ENCODE measurements around the gene SUPT7L.

The SUPT7L gene, protein sequence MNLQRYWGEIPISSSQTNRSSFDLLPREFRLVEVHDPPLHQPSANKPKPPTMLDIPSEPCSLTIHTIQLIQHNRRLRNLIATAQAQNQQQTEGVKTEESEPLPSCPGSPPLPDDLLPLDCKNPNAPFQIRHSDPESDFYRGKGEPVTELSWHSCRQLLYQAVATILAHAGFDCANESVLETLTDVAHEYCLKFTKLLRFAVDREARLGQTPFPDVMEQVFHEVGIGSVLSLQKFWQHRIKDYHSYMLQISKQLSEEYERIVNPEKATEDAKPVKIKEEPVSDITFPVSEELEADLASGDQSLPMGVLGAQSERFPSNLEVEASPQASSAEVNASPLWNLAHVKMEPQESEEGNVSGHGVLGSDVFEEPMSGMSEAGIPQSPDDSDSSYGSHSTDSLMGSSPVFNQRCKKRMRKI

DNA sequence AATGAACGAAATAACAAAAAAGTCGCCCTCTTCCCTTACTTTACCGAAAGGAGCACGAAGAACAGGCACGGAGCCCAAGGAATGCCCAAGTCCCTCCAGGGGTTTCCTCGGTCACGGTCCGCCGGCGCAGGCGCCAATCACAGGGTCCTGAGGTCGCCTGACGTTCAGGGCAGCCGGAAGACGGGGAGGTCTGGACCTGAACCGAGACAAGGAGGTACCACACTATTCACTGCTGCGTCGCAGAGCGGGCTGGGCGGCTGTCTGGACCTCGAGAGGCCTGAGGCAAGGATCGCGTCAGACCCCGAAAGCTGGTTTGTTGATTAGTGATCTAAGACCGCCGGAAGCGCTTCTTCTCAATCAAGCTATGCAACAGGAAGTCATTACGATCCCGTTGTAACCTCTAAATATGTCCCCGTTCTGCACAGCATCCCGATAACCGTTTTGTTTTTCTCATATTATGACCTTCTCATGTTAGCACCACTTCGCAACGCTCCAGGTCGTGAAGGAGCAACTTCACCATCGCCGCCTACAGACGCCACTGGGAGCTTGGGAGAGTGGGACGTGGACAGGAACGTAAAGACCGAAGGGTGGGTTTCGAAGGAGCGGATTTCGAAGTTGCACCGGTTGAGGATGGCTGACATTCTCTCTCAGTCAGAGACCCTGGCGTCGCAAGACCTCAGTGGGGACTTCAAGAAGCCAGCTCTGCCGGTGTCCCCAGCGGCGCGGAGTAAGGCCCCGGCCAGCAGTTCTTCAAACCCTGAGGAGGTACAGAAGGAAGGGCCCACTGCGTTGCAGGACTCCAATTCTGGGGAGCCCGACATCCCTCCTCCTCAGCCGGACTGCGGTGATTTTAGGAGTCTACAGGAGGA, at the start of gene SUPT7L, which contains the start of gene SLC4A1AP:
Gene SUPT7L (minus strand): TSS at position 330 of the 869 bp plus-strand sequence. CDS start 1,422 bp downstream, outside the sequence.
Gene SLC4A1AP (plus strand): TSS at position 605 of the 869 bp plus-strand sequence. CDS start 26 bp downstream, at position 631.
- peak; percentile 75 for DNase-seq (ENCODE audit: low spot score)

DNA sequence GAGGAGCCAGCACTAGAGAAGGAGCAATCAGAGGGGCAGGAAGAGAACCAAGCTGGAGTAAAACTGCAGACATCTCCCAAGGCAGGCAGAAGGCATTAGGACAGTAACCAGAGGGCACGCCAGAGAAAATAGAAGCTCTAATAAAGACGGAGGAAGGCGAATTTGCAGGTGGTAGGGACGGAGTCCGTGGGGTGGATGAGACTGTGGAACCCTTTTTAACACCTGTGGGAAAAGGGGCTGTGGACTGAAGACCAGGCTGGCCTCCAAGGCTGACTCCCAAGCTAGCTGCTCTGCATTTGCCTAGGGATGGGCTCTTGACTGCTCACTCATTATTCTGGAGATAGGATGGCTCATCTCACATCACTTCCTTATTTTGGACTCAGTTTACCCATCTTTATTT, 49.8 kb upstream of the SUPT7L start:
- DNase-seq (ENCODE audit: low spot score), result no peak

DNA sequence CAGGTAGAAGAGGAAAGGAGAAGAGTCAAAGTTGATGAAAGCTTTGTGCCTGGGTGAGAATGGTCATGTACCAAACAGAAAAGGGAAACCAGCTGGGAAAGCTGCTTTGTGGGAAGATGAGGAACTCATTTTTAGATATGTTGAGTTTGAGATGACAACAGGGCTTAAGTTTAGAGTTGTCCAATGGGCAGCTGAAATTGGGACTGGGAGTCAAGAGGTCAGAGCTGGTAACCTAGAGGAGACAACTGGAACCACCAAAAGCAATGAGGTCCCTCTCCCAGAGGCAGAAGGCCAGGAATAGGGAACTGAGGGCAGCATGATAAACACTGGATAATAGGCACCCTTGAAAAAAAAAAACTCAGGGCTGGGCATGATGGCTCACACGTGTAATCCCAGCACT, 49.1 kb upstream of the SUPT7L start:
- DNase-seq (ENCODE audit: low spot score), result no peak

DNA sequence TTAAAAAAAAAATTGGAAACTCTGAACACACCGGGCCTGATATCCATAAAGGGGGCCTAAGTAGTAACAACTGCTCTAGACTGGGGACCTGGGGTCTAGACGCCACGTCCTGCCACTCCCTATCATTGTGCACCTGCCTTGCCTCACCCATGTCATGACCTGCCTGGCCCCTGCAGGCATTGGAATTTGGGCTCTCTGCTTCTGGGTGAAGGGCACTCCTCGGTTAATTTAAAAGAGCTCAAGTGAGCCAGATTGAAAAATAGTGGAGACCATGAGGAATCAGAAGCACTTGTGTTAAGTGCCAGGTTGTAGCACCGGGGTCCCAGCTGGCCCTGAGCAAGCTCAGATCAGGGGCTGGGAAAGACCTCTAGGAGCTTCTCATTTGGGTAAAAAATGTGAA, 48.4 kb upstream of the SUPT7L start:
- DNase-seq (ENCODE audit: low spot score), result no peak

DNA sequence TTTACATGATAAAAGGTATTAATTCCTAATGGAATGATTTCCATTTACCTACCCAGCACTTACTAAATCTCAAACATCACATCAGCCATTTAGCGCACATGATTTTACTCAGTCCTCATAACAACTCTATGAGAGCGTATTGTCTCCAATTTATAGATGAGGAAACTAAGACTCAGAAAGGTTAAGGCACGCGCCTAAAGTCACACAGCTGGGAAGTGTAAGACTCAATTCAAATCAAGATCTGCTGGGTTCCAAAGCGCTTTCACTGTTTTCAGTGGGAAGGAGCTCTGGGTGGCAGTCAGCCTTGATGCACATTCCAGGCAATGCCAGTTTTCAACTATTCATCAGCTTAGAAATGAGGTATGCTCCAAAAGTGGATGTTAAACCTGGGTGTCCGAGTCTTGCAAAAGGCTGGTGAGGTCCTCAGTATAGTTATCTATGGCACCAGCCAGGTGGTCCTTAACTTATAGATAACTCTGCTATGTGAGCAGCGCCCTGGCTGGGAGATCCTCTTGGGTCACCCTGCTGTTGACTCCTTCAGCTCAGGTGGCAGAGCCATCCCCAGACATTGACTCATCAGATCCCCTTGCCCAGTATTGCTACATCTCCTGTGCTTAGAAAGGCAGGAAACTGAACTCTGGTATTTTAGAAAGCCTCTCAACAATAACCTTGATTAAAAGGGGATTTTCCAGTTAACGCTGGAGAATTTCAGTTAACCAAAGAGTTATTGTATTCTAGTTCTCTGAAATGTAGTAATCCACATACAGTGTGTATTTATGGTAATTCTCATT, 47.4 kb upstream of the SUPT7L start:
- no peak for DNase-seq (ENCODE audit: low spot score)

DNA sequence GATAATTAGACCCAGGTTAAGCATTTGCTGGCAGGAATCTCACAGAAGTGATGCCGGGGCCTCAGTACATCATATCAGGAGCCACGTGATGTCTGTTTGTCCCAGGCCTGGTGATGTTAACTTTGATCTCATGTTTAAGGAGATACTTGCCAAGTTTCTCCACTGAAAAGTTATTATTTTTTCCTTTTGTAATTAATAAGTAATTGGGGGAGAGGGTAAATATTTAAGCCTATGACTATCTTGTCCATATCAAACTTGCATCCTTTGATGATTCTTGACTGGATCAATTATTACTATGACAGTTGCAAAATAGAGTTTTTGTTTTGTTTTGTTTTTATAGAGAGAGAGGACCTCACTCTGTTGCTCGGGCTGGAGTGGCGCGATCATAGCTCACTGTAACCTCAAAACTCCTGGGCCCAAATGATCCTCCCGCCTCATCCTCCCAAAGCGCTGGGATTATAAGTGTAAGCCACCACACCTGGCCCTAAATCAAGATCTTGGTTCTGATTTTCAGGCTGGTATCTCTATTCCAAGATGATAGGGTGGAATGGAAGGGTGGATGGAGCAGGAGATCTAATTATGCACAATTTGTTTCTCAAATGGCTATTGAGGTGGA, 46.7 kb upstream of the SUPT7L start:
- no peak for DNase-seq (ENCODE audit: low spot score)

DNA sequence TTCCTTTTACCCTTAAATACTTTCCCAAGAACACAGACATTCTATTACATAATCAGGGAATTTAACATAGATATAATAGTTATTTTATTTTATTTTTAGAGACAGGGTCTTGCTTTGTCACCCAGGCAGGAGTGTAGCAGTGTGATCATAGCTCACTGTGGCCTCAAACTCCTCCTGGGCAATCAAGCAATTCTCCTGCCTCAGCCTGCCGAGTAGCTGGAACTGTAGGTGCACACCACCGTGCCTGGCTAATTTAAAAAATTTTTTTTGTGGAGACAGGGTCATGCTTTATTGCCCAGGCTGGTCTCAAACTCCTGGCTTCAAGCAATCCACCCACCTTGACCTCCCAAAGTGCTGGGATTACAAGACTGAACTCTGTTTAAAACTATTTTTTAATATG, 45.9 kb upstream of the SUPT7L start:
- no peak for DNase-seq (ENCODE audit: low spot score)

DNA sequence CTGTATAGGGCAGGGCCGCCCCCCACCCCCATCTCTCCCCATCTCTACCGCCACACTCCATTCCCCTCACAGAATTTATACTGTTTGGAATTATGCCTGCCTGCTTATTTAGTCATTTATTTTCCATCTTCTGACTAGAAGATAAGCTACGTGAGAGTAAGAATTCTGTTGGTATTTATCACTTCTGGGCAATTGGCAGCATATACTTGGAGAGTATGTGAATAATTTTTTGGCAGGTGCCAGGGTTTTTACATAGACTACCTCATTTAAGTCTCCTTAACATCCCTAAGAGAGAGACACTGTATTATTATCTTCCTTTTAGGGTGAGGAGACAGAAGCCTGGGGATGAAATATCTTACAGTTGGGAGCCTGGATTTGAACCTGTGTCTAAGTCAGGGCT, 45.3 kb upstream of the SUPT7L start:
- DNase-seq (ENCODE audit: low spot score), result no peak

DNA sequence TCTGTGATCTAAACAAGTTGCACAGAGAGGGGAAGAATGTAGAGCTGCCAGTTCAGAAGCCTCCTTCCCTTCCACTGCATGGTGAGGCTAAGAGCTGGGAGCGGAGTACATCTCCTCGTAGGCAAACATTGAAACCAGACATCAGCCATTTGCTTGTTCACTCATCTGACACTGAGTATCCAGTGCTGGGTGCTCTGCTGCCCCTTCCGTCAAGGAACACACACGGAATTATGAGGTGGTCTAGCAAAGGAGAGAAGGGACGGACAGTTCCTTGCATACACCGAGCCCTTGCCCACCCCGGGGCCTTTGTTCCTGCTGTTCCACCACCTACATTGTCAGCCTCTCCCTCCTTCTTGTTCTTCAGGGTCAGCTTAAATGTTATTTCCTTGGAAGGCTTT, 44.8 kb upstream of the SUPT7L start:
- DNase-seq (ENCODE audit: low spot score), result no peak

DNA sequence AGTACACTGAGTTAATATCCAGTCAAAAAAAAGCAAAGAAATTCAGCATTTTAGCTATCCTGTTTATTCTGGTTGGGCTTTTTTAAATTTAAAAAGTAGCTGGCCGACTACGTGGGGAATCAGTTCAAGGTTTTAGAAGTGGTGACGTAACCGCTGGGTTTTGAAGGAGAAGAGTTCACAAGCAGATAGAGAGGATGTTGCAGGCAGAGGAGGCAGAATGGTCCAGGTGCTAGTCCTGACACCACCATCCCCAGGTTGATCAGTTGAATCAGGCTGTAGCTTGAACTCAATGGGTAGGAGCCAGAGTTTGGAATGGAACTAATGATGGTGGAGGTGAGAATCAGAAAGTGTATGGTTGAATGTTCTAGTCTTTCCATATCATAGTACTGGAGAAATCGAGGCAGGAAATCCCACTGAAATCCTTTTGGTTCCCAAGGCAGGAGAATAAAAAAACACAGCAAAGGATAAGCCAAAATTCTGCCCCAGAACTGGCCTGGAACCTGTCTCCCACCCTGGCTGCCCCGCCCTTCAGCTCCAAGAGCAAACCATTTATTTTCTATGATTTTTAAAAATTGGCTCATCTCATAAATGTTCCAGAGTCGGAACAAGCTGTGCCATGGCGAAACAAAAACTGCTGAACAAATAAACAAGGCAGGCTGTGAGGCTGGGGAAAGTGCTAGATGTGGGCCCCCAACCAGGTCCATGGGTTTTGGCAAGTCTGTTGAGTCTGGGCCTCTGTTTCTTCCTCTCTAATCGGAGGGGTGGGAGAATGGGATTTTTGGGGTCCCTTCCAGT, 44.2 kb upstream of the SUPT7L start:
- no peak for DNase-seq (ENCODE audit: low spot score)

DNA sequence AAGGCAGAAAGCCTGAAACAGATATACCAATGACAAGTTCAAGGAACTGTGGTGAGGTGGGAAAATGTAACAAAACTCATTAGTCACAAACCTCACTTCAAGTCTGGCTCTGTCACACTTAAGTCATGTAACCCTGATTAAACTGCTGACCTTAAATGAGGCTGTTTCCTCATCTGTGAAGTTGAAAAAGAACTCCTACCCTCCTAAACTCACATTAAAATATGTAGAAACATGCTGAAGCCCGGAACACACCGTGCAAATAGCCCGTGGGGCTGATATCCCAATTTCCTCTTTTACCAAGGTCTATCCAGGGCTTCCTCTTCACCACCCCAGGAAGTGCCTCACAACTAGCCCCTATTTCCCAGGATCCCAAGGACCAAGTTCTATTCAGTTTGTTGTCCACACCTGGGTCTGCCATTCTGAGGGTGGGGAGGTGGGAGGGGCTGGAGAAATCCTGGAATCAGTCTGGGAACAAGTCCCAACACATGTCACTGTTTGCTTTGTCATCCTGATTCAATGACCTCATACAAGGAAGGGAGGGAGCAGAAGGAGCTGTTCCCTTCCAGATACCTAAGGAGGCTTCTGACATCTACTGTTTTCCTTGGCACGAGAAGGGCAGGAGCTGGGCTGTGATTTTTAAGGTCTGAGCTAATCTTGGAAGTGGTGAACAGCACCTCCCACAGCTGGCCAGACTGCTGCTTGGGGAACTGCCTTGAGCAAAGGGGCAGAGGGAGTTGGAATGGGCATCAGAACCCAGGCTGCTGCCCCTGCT, 42.6 kb upstream of the SUPT7L start:
- no peak for DNase-seq (ENCODE audit: low spot score)

DNA sequence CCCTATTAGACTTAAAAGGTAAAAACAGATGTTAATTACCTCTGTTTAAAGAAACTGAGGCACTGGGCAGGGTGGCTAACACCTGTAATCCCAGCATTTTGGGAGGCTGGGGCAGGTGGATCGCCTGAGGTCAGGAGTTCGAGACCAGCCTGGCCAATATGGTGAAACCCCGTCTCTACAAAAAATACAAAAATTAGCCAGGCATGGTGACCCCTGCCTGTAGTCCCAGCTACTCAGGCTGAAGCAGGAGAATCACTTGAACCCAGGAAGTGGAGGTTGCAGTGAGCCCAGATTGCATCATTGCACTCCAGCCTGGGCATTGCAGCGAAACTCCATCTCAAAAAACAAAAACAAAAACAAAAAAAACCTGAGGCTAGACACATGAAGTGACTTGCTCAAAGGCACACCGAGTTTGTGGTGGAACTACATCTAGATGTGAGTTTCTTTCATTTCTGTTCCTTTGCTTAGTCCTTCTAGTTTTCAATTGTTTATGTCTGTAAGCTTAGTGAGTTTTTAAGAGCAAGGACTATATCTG, 41.0 kb upstream of the SUPT7L start:
- no peak for DNase-seq (ENCODE audit: low spot score)

DNA sequence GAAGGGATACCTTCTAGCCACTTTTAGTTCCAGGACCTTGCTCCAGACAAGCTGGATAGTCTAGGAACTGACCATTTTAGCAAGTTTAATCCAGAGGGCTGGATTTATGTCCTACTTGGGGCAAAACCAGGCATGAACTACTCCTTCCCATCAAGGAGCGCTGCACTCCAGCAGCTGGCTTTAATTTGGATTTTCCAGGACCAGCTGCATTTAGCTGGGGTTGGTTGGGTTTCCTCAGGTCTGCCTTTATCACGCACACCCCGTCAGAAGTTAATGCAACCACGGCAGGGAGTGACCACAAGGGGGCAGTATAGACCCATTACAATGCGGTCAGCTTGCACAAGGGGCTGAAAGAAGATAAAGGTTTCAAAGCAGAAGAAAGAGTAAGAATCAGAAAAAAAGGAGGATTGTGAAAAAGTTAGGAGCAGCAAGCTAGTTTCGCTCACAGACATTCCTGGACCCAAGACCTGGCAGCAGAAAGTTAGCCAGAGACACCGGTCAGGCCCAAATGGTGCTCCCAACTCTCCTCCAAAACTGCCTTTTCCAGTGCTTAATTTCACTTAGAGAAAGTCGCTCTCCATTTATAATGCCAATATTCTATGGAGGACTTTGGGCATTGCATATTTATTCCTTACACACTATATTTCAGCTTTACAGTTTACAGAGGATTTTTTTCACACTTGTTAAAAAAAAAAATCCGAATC, 40.4 kb upstream of the SUPT7L start:
- DNase-seq (ENCODE audit: low spot score), result peak; percentile 86

DNA sequence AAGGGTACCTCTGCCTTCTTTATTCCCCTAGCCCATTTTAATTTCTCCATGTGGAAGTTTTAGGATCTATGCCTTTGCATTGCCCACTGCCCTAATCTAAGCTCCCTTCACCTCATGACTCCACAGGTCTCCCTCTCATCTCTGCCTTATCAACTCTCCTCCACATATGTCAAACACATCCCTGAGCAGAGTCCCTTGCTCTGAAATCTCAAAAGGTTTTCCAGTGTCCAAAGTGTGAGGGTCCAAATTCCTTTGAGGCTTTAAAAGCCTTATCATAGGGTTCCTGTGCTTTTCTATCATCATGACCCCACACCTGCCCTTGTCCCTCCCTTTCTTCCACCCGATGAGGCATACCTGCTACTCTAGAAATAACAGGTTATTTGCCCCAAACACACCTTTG, 38.9 kb upstream of the SUPT7L start:
- DNase-seq (ENCODE audit: low spot score), result no peak

DNA sequence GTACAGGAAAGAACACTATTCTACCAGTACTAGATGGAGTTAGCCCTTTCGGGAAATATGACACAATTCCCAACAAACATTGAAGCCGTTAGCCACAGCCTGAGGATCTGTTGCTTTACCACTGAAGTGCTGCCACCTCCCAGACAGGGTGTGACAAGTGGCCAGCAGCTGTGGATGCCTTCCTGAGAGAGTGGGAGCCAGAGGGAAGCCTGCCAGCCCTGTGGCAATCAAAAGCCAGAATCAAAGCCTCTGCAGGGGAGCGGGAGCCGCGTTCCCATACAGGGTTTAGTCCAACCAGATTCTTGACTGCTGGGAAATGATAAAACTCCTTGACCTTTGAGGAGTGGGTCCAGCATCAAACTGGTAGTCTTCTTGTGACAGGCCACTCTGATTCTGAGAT, 38.3 kb upstream of the SUPT7L start:
- DNase-seq (ENCODE audit: low spot score), result no peak

DNA sequence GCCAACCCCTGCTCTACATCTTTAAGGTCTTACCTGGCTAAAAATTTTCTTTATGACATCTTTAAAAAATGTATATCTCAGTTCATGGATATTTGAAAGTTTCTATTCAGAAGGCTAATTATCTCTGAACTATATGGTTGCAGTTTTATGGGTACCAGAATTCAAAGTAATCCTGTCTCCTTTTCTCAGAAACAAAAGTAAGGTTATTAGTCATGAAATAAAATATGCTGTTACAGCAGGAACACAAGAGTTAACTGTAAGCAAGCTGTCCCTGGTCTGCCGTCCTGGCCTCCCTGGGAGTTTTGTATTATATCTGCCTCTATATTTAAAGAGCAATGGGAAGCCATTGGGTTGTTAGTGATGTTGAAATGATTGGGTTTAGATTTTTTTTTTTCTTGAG, 34.2 kb upstream of the SUPT7L start:
- DNase-seq (ENCODE audit: low spot score), result no peak

DNA sequence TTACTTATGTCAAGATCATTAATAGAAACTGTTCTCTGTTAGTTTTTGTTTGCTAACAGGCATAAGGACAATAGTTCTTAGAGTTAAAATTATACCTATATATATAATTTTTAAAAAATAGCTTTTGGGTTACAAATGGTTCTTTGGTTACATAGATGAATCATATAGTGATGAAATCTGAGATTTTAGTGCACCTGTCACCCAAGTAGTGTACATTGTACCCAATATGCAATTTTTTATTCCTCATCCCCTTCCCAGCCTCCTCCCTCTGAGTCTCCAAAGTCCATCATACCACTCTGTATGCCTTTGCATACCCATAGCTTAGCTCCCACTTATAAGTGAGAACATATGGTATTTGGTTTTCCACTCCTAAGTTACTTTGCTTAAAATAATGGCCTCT, 26.6 kb upstream of the SUPT7L start:
- DNase-seq (ENCODE audit: low spot score), result no peak

DNA sequence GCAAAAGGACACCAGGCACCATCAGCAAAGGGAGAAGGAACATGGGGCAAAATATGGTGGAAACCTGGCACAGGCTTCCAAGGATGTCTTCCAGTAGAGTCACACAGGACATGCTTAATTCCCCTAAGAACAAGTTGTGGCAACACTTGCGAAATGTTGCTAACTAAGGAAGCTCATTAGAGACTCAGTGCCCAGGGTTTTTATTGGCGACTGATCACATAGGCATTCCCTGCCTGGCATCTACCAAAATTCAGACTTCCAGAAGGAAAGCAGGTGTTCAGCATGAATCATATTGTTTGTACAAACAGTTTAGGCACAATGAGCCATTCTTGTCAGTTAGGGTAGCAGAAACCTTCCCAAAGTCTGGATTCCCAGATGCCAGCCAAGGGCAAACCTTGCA, 26.0 kb upstream of the SUPT7L start:
- no peak for DNase-seq (ENCODE audit: low spot score)

DNA sequence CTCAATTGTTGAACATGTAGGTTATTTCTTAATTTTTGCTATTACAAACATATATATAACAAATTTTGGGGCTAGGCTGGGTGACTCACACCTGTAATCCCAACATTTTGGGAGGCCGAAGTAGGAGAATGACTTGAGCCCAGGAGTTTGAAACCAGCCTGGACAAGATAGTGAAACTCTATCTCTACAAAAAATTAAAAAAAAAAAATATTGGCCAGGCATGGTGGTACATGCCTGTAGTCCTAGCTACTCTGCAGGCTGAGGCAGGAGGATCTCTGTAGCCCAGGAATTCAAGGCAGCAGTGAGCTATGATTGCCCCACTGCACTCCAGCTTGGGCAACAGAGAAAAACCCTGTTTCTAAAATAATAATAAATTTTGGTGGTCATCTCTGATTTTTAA, 23.8 kb upstream of the SUPT7L start:
- no peak for DNase-seq (ENCODE audit: low spot score)

Measured in CD4-positive, alpha-beta T cell treated with Interleukin-2 at 100 ng/mL for 4 hours (primary cell).